Activated T-cell treated with anti-CD3 and anti-CD28 coated beads, Interleukin-2, amount 50 U/mL, for 4 hours (primary cell): ENCODE data around the gene CCSAP. TPM values are rescaled to one million over a fixed set of nuclear protein-coding genes. Genes with fewer than 3 reads are reported as not detected.

ENCODE experiments used
- ATAC-seq, 2 donors: fragments of 200-7000 bp; cut with Tn5 transposase; one replicate each; pipeline ENCODE4 v1.10.0; 2021
- DNase-seq: peaks from one replicate; pipeline ENCODE4 v3.0.0-alpha.2; 2020
- H3K27me3 Mint-ChIP-seq: one replicate; pipeline ENCODE4 v1.8.0; 2021; ENCODE audit warnings: low read depth, mixed read lengths
- H3K36me3 Mint-ChIP-seq: one replicate; pipeline ENCODE4 v1.8.0; 2022; ENCODE audit warnings: mixed read lengths; ENCODE audit not compliant: insufficient read depth
- H3K4me1 Mint-ChIP-seq: one replicate; pipeline ENCODE4 v1.8.0; 2021; ENCODE audit warnings: low read depth, mixed read lengths
- H3K4me3 Mint-ChIP-seq: one replicate; pipeline ENCODE4 v1.8.0; 2021; ENCODE audit warnings: mild to moderate bottlenecking, moderate library complexity, mixed read lengths
- H3K9me3 Mint-ChIP-seq: one replicate; pipeline ENCODE4 v1.8.0; 2021; ENCODE audit warnings: mixed read lengths
- total RNA-seq, 3 donors: library from RNA; stranded (reverse); gene quantifications; one replicate each; pipeline ENCODE4 v1.2.1, GENCODE V29; 2021

The CCSAP gene
- total RNA-seq, 3 donors from 2014 or later: 3.1 to 4.1 (median 3.6) TPM

DNA sequence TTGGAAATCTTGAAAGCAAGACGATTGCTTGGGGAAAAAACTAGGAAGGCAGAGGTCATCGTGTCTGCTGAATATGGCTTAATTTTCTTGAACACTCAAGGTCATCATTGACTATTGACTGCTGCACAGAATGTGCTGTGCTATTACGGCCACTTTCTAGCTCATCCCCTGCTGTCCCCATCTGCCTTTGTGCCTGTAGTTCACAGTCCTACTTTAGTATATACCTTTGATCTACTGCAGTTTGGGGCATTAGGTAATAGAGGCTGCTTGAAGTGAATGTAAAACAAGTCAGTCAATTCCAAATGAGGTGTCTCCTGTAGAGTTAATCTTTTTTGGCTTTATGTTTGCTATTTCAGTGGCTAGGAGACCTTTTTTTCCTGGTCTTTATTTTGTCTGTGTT is 63.6 kb downstream of the CCSAP start:
- H3K4me1 Mint-ChIP-seq: peaks cover 43% of the 10 kb centered on the region
- peaks cover 3% of the 10 kb centered on the region for H3K9me3 Mint-ChIP-seq
- no peak for ATAC-seq
- no peak overlapping the region for H3K4me3 Mint-ChIP-seq
- no peak for DNase-seq
- peaks cover 10% of the 10 kb centered on the region for H3K36me3 Mint-ChIP-seq
- H3K27me3 Mint-ChIP-seq: no peaks in the 10 kb centered on the region

DNA sequence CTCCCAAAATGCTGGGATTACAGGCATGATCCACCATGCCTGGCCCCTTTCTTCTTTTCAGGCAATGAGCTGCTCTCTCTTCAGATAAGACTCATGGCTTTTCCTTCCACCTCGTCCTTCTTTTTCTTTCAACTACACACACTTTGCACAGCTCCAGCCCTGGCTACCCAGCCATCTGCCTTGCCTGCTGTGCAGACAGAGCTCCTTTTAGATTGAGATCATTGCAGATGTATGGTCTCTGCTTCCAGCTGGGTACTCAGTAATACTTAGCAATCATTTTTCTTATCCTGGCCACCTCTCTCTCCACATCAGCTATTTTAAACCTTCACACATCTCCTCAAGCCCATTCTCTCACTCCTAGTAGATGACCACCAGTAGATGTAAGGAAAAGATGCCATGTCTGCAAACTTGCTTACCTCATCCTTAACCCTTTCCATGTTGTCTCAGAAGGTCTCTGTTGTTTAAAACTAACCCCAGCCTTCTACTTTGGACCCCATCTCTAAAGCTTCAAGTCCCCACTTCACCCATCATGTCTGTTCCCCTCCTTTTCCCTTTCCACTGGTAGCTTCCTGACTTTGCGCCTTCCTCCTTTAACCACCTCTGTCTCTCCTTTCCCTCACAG is 64.6 kb downstream of the CCSAP start:
- Mint-ChIP-seq H3K9me3 (peaks cover 3% of the 10 kb centered on the region), H3K36me3 (peaks cover 10% of the 10 kb centered on the region)
- no peak for ATAC-seq

DNA sequence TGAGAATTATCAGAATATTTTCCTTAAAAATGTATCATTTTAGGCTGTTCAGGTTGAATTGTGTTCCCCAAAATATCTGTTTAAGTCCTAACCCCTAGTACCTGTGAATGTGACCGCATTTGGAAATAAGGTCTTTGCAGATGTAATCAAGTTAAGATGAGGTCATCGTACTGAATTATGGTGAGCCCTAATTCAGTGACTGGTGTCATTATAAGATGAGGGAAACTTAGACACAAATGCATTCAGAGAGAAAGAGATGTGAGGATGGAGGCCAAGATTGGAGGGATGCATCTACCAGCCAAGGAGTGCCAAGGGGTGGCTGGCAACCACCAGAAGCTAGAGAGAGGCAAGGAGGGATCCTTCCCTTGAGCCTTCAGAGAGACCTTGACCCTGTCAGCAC is 67.8 kb downstream of the CCSAP start:
- Mint-ChIP-seq H3K27me3 (no peaks in the 10 kb centered on the region), H3K4me1 (peaks cover 39% of the 10 kb centered on the region), H3K9me3 (no peaks in the 10 kb centered on the region), H3K36me3 (no peaks in the 10 kb centered on the region), H3K4me3 (no peak overlapping the region)
- ATAC-seq (no peak), DNase-seq (no peak)

More for the DNA sequence above, 64.6 kb downstream of the CCSAP start:
- Mint-ChIP-seq H3K4me3 (no peak overlapping the region), H3K4me1 (peaks cover 47% of the 10 kb centered on the region), H3K27me3 (no peaks in the 10 kb centered on the region)
- no peak for DNase-seq

DNA sequence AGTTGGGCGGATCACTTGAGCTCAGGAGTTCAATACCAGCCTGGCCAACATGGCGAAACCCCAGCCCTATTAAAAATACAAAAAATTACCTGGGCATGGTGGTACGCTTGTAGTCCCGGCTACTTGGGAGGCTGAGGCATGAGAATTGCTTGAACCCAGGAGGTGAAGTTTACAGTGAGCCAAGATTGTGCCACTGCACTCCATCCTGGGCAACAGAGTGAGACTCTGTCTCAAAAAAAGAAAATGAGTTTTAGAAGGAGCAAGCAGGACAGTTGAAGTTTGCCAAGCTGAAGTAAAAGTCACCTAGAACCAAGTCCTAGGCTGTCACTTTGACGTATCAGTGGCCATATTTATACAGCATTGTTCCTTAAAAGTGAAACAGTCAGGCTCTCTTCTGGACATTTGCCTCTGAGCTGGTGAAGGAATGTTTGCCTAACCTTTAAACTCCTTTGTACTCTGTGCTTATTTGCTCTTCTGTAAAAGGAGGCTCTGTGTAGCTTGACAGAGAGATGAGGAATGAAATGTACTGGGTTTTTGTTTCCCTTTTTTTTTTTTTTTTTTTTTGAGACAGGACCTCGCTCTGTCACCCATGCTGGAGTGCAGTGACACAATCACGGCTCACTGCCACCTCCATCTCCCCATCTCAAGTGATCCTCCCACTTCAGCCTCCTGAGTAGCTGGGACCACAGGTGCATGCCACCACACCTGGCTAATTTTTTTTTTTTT is 69.2 kb downstream of the CCSAP start:
- H3K36me3 Mint-ChIP-seq: no peaks in the 10 kb centered on the region
- DNase-seq (no peak), ATAC-seq (no peak)
- no peaks in the 10 kb centered on the region for H3K27me3 Mint-ChIP-seq
- peaks cover 34% of the 10 kb centered on the region for H3K4me1 Mint-ChIP-seq
- no peak overlapping the region for H3K4me3 Mint-ChIP-seq
- no peaks in the 10 kb centered on the region for H3K9me3 Mint-ChIP-seq

DNA sequence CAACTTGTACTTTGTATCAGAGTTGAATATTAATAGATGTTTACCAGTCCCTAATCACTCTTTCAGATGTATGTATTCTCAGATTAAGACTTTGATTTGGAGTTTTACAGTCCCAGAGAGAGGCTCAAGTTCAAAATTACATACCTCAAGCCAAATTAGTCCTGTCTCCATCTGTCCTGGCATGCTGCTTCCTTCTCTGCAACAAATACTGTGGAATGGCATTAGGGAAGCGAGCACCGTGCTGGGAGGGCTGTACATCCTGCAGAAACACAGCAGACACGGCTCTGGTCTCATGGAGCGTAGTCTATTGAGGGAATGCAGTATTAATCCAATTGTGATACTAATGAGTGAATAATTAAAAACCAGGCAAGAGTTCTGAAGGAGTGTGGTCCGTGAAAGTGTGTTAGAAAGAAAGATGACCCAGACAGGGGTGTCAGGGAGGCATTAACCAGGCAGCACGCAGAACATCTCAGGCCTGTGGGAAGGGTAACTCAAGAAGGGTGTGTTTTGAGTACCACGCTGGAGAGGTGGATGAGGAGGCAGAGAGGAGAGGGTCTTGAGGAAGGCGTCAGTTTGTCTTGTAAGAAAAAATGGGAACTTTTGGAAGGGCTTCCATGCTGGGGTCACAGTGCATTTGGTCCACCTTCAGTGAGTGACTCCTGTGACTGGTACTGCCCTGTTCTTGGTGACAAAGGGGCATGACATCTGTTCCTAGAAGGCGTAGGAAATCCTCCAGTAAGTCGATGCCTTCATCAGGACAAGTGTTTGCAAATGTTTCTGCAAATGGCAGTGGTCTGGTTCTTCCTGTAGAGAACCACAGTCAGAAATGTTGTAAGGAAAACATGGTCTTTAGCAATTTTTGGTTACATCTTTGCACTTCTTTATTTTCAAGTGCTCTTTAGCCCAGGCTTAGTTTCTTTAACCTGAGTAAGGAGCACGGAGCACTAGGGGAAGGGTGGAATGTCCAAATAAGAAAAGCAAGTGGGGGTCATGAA is 70.4 kb downstream of the CCSAP start:
- Mint-ChIP-seq H3K36me3 (no peaks in the 10 kb centered on the region), H3K9me3 (no peaks in the 10 kb centered on the region), H3K27me3 (no peaks in the 10 kb centered on the region), H3K4me1 (peaks cover 34% of the 10 kb centered on the region), H3K4me3 (peak overlapping the region; percentile 89)
- DNase-seq (no peak), ATAC-seq (no peak)

DNA sequence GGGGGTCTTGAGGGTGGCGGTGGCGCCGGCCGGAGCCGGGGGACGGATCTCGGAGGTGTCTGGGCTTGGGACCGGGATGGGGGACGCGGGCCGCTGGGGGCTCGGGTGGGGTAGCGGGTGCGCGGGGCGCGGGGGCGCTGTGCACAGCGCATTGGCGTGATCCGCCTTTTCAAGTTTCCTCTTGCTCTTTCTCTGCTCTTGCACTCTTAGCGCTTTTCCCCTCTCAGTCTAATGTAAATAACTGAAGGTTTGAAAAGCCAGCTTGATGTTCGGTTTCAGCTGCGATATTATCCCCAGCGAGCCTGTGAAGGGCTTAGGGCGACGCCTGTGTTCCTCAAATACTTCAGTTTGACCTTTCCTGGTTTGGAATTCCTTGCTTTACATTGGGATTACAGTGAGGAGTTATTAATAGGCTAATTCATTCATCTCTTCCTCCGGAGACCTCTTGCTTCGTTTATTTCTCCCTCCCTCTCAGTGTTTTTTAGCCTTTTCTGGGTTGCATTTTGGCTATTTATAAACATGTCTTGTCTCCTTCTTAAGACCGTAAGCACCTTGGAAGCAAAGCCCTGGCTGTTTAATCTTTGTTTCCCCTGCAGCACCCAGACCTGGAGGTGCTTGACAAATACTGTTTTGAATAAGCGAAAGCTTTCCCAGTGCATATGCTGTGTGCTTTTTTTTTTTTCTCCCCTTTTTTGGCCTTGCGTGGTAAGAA is 71.2 kb downstream of the CCSAP start:
- peak overlapping the region; percentile 89 for H3K4me3 Mint-ChIP-seq
- H3K9me3 Mint-ChIP-seq: no peaks in the 10 kb centered on the region
- H3K4me1 Mint-ChIP-seq: peaks cover 36% of the 10 kb centered on the region
- ATAC-seq (peak; percentile 77 to 78), DNase-seq (peak; percentile 44)
- no peaks in the 10 kb centered on the region for H3K27me3 Mint-ChIP-seq
- no peaks in the 10 kb centered on the region for H3K36me3 Mint-ChIP-seq

Other genes with a start within 250 kb of the CCSAP start
- gene RAB4A, start 71.9 kb downstream of the CCSAP start, total RNA-seq: 10 to 100 TPM; 24.0 to 30.3 (median 25.6) TPM
- gene ACTA1, start 91.0 kb upstream of the CCSAP start, total RNA-seq: not detected
- gene NUP133, start 165.3 kb upstream of the CCSAP start, total RNA-seq: 10 to 100 TPM; 49.8 to 62.5 (median 56.7) TPM
- 10 to 100 TPM; 16.4 to 19.1 (median 16.7) TPM for gene ABCB10, start 215.7 kb upstream of the CCSAP start, total RNA-seq